Ishikawa (cell line): ENCODE data around the gene DARS1.

Experiments
- CEBPB ChIP-seq: IDR thresholded peaks from 2 replicates; pipeline ENCODE4 v1.6.1; 2012
- CREB1 ChIP-seq: IDR thresholded peaks from 2 replicates; pipeline ENCODE4 v1.6.1; 2012; ENCODE audit warnings: low read depth
- EGR1 ChIP-seq: IDR thresholded peaks from 2 replicates; pipeline ENCODE4 v1.6.1; 2012
- EP300 ChIP-seq: IDR thresholded peaks from 2 replicates; pipeline ENCODE4 v1.6.1; 2012; ENCODE audit warnings: borderline replicate concordance
- FOXM1 ChIP-seq: IDR thresholded peaks from 2 replicates; pipeline ENCODE4 v1.6.1; 2012; ENCODE audit warnings: low read depth, borderline replicate concordance
- NFIC ChIP-seq: IDR thresholded peaks from 2 replicates; pipeline ENCODE4 v1.6.1; 2012
- RAD21 ChIP-seq: IDR thresholded peaks from 2 replicates; pipeline ENCODE4 v1.6.1; 2012; ENCODE audit warnings: low read depth
- TAF1 ChIP-seq: IDR thresholded peaks from 2 replicates; pipeline ENCODE4 v1.6.1; 2012; ENCODE audit warnings: low read depth, mild to moderate bottlenecking
- TCF12 ChIP-seq: IDR thresholded peaks from 2 replicates; pipeline ENCODE4 v1.6.1; 2012; ENCODE audit warnings: low read depth
- TEAD4 ChIP-seq: IDR thresholded peaks from 2 replicates; pipeline ENCODE4 v1.6.1; 2012
- YY1 ChIP-seq: IDR thresholded peaks from 2 replicates; pipeline ENCODE4 v1.6.1; 2012; ENCODE audit warnings: low read depth
- ZBTB7A ChIP-seq: IDR thresholded peaks from 2 replicates; pipeline ENCODE4 v1.6.1; 2012; ENCODE audit warnings: low read depth
- TF ChIP-seq, protein P1 (sequence below): IDR thresholded peaks from 2 replicates; pipeline ENCODE4 v1.6.1; 2012
- TF ChIP-seq, protein P2 (sequence below): IDR thresholded peaks from 2 replicates; pipeline ENCODE4 v1.6.1; 2012; ENCODE audit warnings: low read depth, mild to moderate bottlenecking
- TF ChIP-seq, protein P3 (sequence below): IDR thresholded peaks from 2 replicates; pipeline ENCODE4 v1.6.1; 2012

Gene DARS1

DNA sequence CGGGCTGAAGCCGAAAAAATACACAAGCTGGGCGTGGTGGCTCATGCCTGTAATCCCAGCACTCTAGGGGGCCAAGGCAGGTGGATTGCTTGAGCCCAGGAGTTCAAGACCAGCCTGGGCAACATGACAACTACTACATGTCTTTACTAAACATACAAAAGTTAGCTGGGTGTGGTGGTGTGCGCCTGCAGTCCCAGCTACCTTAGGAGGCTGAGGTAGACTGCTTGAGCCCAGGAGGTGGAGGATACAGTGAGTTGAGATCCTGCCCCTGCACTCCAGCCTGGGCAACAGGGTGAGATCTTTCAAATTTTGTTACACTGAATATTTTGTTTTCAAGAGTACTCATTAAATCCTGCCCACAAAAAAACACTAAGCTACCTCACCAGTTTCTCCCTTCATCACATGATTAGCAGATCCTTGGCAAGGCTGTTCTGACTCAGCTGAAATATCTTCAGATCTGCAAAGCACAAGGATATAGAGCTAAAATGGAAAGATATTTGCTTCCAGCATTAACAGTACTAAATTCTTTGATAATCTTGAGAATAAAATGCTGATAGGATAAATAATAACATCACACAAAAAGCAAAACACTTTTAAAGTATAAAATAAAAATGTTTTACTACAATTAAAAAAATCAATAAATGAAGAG, 81.0 kb downstream of the DARS1 start:
- TF ChIP-seq, protein P1, sequence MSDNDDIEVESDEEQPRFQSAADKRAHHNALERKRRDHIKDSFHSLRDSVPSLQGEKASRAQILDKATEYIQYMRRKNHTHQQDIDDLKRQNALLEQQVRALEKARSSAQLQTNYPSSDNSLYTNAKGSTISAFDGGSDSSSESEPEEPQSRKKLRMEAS = no peak
- TF ChIP-seq, protein P2, sequence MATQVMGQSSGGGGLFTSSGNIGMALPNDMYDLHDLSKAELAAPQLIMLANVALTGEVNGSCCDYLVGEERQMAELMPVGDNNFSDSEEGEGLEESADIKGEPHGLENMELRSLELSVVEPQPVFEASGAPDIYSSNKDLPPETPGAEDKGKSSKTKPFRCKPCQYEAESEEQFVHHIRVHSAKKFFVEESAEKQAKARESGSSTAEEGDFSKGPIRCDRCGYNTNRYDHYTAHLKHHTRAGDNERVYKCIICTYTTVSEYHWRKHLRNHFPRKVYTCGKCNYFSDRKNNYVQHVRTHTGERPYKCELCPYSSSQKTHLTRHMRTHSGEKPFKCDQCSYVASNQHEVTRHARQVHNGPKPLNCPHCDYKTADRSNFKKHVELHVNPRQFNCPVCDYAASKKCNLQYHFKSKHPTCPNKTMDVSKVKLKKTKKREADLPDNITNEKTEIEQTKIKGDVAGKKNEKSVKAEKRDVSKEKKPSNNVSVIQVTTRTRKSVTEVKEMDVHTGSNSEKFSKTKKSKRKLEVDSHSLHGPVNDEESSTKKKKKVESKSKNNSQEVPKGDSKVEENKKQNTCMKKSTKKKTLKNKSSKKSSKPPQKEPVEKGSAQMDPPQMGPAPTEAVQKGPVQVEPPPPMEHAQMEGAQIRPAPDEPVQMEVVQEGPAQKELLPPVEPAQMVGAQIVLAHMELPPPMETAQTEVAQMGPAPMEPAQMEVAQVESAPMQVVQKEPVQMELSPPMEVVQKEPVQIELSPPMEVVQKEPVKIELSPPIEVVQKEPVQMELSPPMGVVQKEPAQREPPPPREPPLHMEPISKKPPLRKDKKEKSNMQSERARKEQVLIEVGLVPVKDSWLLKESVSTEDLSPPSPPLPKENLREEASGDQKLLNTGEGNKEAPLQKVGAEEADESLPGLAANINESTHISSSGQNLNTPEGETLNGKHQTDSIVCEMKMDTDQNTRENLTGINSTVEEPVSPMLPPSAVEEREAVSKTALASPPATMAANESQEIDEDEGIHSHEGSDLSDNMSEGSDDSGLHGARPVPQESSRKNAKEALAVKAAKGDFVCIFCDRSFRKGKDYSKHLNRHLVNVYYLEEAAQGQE = no peak
- TF ChIP-seq TEAD4 = no peak
- no peak for TF ChIP-seq ZBTB7A
- TF ChIP-seq, protein P3, sequence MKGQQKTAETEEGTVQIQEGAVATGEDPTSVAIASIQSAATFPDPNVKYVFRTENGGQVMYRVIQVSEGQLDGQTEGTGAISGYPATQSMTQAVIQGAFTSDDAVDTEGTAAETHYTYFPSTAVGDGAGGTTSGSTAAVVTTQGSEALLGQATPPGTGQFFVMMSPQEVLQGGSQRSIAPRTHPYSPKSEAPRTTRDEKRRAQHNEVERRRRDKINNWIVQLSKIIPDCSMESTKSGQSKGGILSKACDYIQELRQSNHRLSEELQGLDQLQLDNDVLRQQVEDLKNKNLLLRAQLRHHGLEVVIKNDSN = no peak
- TF ChIP-seq CEBPB = no peak
- TF ChIP-seq TAF1 = no peak
- TF ChIP-seq YY1 = no peak
- TF ChIP-seq CREB1 = no peak
- no peak for TF ChIP-seq RAD21

DNA sequence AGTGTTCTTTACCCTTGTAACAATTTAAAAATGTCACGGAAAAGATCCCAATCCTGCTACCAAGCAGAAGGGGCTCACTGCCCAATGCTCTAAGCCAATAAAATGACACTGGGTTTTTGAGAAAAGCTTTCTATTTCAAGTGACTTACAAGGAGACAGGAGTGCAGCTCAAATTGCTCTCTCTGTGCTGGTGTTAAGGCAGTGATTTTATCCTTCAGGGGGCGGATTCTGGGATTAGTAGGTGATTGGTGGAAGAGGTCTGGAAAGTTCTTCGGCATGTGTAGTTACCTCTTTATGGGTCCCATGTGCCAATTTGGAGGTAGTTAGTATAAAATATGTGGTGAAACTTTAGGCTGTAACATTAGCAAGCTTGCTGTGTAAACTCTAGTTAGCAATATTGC, 81.8 kb downstream of the DARS1 start:
- TF ChIP-seq TAF1 (no peak), ZBTB7A (no peak), TCF12 (no peak), YY1 (no peak)
- TF ChIP-seq, protein P2 = no peak
- TF ChIP-seq, protein P3 = no peak

DNA sequence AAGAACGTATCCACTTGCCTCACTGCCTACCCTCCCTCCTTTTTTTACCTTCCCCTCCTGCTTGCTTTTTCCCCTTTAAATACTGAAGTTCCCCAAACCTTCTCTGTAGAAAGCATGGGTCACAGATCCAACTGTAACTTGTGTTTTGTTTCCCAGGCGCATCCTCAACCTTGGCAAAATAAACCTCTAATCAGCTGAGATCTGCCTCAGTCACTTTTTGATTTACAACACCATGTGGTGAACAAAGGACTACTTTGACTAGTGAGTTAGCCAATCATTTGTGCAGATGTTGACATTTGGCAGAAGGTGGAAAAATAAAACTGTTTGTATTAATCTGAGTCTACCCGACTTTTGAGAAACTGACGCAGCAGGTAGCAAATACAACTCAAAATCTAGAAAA, 85.9 kb downstream of the DARS1 start:
- TF ChIP-seq NFIC = no peak
- TF ChIP-seq, protein P1 = no peak
- no peak for TF ChIP-seq CEBPB
- TF ChIP-seq YY1 = no peak
- no peak for TF ChIP-seq CREB1
- TF ChIP-seq TCF12 = no peak
- TF ChIP-seq EP300 = no peak
- no peak for TF ChIP-seq ZBTB7A
- TF ChIP-seq RAD21 = no peak
- no peak for TF ChIP-seq TAF1
- TF ChIP-seq, protein P3 = no peak
- TF ChIP-seq TEAD4 = no peak
- no peak for TF ChIP-seq EGR1
- TF ChIP-seq FOXM1 = no peak
- TF ChIP-seq, protein P2 = no peak

DNA sequence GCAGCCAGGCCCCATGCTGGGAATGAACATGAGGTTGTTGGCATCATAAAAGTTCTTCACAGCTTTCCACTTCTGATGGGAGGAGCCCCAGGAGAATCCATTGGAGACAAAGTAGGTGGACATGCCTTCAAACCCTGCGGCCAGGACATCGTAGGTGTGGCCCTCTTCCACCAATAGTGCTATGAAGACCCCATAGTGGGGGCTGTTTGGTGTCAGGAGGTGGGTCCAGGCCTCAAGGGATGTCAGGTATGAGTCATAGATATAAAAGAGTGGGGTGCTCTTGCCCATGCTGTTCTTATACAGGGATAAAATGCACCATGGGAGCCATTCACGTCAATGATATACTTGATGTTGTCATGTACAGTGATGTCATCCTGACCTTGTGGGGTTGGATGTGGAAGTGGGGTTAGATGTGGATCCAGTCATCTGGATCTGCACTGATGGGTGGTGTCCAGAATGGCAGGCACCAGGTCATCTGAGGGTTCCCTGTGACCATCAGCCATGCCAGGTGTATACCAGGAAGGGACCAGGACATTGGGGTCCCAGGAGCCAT, 87.1 kb downstream of the DARS1 start:
- TF ChIP-seq FOXM1 (no peak), RAD21 (no peak), TCF12 (no peak), NFIC (no peak), EGR1 (no peak), TEAD4 (no peak), ZBTB7A (no peak), EP300 (no peak)
- TF ChIP-seq, protein P3 = no peak
- TF ChIP-seq, protein P1 = no peak
- TF ChIP-seq, protein P2 = no peak
